Liver (tissue), 9 donors: Measurements from ENCODE around the gene CSNK1D. TPM values are rescaled to one million over a fixed set of nuclear protein-coding genes. Genes with fewer than 3 reads are reported as not detected.

Experiments
- DNase-seq: peaks from one replicate; pipeline ENCODE4 v3.0.0-alpha.2; 2017; ENCODE audit warnings: low spot score
- H3K27ac ChIP-seq, 2 donors: one replicate each; pipeline ENCODE4 v1.7.0; 2013; ENCODE audit warnings: inconsistent platforms in 2 of 2, low read length in 2 of 2, control low read depth in 1 of 2, low read depth in 1 of 2, mild to moderate bottlenecking in 1 of 2
- H3K27me3 ChIP-seq, 4 donors: one replicate each; pipeline versions ENCODE4 v1.6.1 to v1.7.0; 2013; ENCODE audit warnings: low read length in 3 of 4, inconsistent platforms in 1 of 4, mild to moderate bottlenecking in 1 of 4, moderate library complexity in 1 of 4; ENCODE audit not compliant: control insufficient read depth in 4 of 4, insufficient read depth in 4 of 4
- H3K36me3 ChIP-seq, 4 donors: one replicate each; pipeline versions ENCODE4 v1.6.1 to v1.7.0; 2013; ENCODE audit warnings: low read length in 3 of 4, mild to moderate bottlenecking in 3 of 4, low read depth in 1 of 4, moderate library complexity in 1 of 4; ENCODE audit not compliant: control insufficient read depth in 4 of 4, insufficient read depth in 3 of 4
- H3K4me1 ChIP-seq, 4 donors: one replicate each; pipeline versions ENCODE4 v1.6.1 to v1.7.0; 2013; ENCODE audit warnings: low read length in 3 of 4, mild to moderate bottlenecking in 3 of 4, moderate library complexity in 1 of 4; ENCODE audit not compliant: control insufficient read depth in 4 of 4, insufficient read depth in 4 of 4
- H3K4me3 ChIP-seq, 3 donors: one replicate each; pipeline versions ENCODE4 v1.6.1 to v1.7.0; 2013; ENCODE audit warnings: low read length in 3 of 3, control low read depth in 1 of 3, low read depth in 1 of 3, mild to moderate bottlenecking in 1 of 3
- H3K9ac ChIP-seq, 2 donors: one replicate each; pipeline ENCODE4 v1.7.0; 2013; ENCODE audit warnings: low read length in 2 of 2, mild to moderate bottlenecking in 2 of 2, moderate library complexity in 2 of 2, control low read depth in 1 of 2, low read depth in 1 of 2
- H3K9me3 ChIP-seq, 4 donors: one replicate each; pipeline versions ENCODE4 v1.6.1 to v1.7.0; 2013; ENCODE audit warnings: low read length in 3 of 4; ENCODE audit not compliant: control insufficient read depth in 4 of 4
- ATF3 ChIP-seq: IDR thresholded peaks from 2 replicates; pipeline ENCODE4 v1.6.1; 2016; ENCODE audit warnings: antibody characterized with exemption
- CTCF ChIP-seq: fragments of 150-350 bp; IDR thresholded peaks from 2 replicates; pipeline ENCODE4 v1.5.1; 2017; ENCODE audit warnings: improper control_type of control experiment, low read depth, low read length; ENCODE audit not compliant: missing input control
- FOXA1 ChIP-seq: IDR thresholded peaks from 2 replicates; pipeline ENCODE4 v1.6.1; 2016; ENCODE audit warnings: antibody characterized with exemption
- FOXA2 ChIP-seq: IDR thresholded peaks from 2 replicates; pipeline ENCODE4 v1.6.1; 2016; ENCODE audit warnings: antibody characterized with exemption
- GABPA ChIP-seq, 2 donors: IDR thresholded peaks in 1 of 2; conservative IDR thresholded peaks in 1 of 2; 2 replicates each; pipeline ENCODE4 v1.6.1; 2016; ENCODE audit warnings: antibody characterized with exemption in 2 of 2, mild to moderate bottlenecking in 1 of 2, moderate library complexity in 1 of 2
- HNF4G ChIP-seq: IDR thresholded peaks from 2 replicates; pipeline ENCODE4 v1.6.1; 2016; ENCODE audit warnings: antibody characterized with exemption
- SP1 ChIP-seq: IDR thresholded peaks from 2 replicates; pipeline ENCODE4 v1.6.1; 2018; ENCODE audit warnings: antibody characterized with exemption, mild to moderate bottlenecking
- TAF1 ChIP-seq: conservative IDR thresholded peaks from 2 replicates; pipeline ENCODE4 v1.6.1; 2016; ENCODE audit warnings: antibody characterized with exemption, mild to moderate bottlenecking
- YY1 ChIP-seq: IDR thresholded peaks from 2 replicates; pipeline ENCODE4 v1.6.1; 2016; ENCODE audit warnings: antibody characterized with exemption, mild to moderate bottlenecking
- ZBTB33 ChIP-seq: IDR thresholded peaks from 2 replicates; pipeline ENCODE4 v1.6.1; 2016; ENCODE audit warnings: antibody characterized with exemption
- WGBS: extraction: QIAGEN DNeasy Blood & Tissue Kit; methylation state at CpG from one replicate; pipeline ENCODE4 v1.1.7; 2013; 5-methylcytosine and 5-hydroxymethylcytosine counted together
- polyA plus RNA-seq, 2 donors: library from polyadenylated mRNA; stranded (reverse) in 1 of 2; unstranded in 1 of 2; fragments of 200-250 nt in 1 of 2; fragments of >200 nt in 1 of 2; fragmentation: Nextera tagmentation in 1 of 2; extraction: Ambion mirVana in 1 of 2; gene quantifications; one replicate each; pipeline versions ENCODE4 v1.2.1 to v1.2.3, GENCODE V29; 2013 to 2015
- total RNA-seq, 2 donors: library from RNA; depleted of rRNA; stranded (reverse); fragments of >200 nt; gene quantifications; one replicate each; pipeline ENCODE4 v1.2.3, GENCODE V29; 2014
- TF ChIP-seq, protein P1 (sequence below): IDR thresholded peaks from 2 replicates; pipeline ENCODE4 v1.6.1; 2016; ENCODE audit warnings: antibody characterized with exemption, mild to moderate bottlenecking
- TF ChIP-seq, protein P2 (sequence below): IDR thresholded peaks from 2 replicates; pipeline ENCODE4 v1.6.1; 2016; ENCODE audit warnings: antibody characterized with exemption
- donor health status: healthy.
- donor health status: healthy.
- donor health status: healthy.
- donor health status: healthy.
- donor health status: healthy.

The CSNK1D gene
- total and polyA plus RNA-seq, 4 donors: 22.0 to 49.0 (median 34.2) TPM

DNA sequence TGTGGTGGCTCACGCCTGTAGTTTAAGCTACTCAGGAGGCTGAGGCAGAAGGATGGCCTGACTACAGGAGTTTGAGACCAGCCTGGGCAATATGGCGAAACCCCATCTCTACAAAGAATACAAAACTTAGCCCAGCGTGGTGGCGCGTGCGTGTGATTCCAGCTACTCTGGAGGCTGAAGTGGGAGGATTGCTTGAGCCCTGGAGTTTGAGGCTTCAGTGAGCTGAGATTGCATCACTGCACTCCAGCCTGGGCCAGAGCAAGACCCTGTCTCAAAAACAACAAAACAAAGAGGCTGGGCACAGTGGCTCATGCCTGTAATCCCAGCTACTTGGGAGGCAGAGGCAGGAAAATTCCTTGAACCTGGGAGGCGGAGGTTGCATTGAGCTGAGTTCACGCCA is 7.0 kb upstream of the CSNK1D start (continued):
- no peak for TF ChIP-seq GABPA (IDR thresholded peaks at IDR 0.05 in 1 of 2, conservative IDR thresholded peaks at IDR 0.05 in 1 of 2)

DNA sequence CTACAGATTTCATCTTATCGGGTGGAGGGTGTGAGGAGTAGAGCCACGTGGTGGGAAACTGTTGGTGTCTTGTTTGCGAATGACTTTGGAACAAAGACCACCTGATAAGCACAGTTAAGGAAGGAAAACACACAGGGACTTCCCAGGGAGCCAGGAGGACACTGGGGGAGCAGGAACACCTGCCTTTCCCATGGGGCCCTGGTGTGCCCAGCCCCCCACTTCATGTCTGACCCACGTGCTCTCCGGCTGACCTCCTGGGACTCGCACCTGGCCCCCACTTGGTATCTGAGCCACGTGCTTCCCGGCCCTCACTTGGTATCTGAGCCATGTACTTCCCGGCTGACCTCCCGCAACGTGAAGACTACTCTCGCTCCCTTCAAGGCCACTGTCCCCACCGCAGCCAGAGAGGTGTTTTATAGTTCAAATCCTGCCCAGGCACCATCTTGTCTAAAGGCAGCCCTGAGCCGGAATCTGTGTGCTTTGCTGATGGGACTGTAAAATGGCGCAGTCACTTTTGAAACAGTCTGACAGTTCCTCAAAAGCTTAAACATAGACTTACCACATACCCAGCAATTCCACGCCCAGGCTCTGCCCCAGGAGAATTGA is 5.4 kb upstream of the CSNK1D start:
- no peak overlapping the region for H3K9ac ChIP-seq
- peaks cover 1 to 6% (median 3%) of the 10 kb centered on the region in 4 donors for H3K4me1 ChIP-seq
- no peaks in the 10 kb centered on the region for H3K36me3 ChIP-seq
- TF ChIP-seq, protein P1, sequence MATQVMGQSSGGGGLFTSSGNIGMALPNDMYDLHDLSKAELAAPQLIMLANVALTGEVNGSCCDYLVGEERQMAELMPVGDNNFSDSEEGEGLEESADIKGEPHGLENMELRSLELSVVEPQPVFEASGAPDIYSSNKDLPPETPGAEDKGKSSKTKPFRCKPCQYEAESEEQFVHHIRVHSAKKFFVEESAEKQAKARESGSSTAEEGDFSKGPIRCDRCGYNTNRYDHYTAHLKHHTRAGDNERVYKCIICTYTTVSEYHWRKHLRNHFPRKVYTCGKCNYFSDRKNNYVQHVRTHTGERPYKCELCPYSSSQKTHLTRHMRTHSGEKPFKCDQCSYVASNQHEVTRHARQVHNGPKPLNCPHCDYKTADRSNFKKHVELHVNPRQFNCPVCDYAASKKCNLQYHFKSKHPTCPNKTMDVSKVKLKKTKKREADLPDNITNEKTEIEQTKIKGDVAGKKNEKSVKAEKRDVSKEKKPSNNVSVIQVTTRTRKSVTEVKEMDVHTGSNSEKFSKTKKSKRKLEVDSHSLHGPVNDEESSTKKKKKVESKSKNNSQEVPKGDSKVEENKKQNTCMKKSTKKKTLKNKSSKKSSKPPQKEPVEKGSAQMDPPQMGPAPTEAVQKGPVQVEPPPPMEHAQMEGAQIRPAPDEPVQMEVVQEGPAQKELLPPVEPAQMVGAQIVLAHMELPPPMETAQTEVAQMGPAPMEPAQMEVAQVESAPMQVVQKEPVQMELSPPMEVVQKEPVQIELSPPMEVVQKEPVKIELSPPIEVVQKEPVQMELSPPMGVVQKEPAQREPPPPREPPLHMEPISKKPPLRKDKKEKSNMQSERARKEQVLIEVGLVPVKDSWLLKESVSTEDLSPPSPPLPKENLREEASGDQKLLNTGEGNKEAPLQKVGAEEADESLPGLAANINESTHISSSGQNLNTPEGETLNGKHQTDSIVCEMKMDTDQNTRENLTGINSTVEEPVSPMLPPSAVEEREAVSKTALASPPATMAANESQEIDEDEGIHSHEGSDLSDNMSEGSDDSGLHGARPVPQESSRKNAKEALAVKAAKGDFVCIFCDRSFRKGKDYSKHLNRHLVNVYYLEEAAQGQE: no peak
- TF ChIP-seq, protein P2, sequence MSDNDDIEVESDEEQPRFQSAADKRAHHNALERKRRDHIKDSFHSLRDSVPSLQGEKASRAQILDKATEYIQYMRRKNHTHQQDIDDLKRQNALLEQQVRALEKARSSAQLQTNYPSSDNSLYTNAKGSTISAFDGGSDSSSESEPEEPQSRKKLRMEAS: no peak
- TF ChIP-seq FOXA2 (no peak), HNF4G (no peak), TAF1 (no peak), FOXA1 (no peak), ATF3 (no peak), YY1 (no peak), ZBTB33 (no peak)
- no peak for DNase-seq
- no peaks in the 10 kb centered on the region for H3K27me3 ChIP-seq
- no peak overlapping the region for H3K4me3 ChIP-seq
- WGBS: 76% methylated on average over 16 of the region's 16 CpGs
- no peaks in the 10 kb centered on the region for H3K9me3 ChIP-seq
- H3K27ac ChIP-seq: peak overlapping the region in 1 of 2 donors; percentile 54

- H3K27me3 ChIP-seq: no peaks in the 10 kb centered on the region
- H3K9me3 ChIP-seq: no peaks in the 10 kb centered on the region
- DNase-seq: no peak
- H3K36me3 ChIP-seq: no peaks in the 10 kb centered on the region
- peaks cover 1 to 9% (median 4%) of the 10 kb centered on the region in 4 donors for H3K4me1 ChIP-seq
- 88% methylated on average over 9 of the region's 9 CpGs for WGBS
- TF ChIP-seq CTCF (no peak), SP1 (no peak), FOXA2 (no peak)
- no peak overlapping the region for H3K9ac ChIP-seq
- no peak overlapping the region for H3K4me3 ChIP-seq
- no peak overlapping the region for H3K27ac ChIP-seq
Observed at GRCh38 chr17:82278308-82278707, 4.8 kb upstream of the CSNK1D start.
